ENCODE measurements around the gene SSBP2. TPM values are rescaled to one million over a fixed set of nuclear protein-coding genes. Genes with fewer than 3 reads are reported as not detected.
A peak's percentile ranks its signal among the peaks of the same experiment; 100 is the strongest.
"Not testable (repeated sequence)": the region's sequence is repeated elsewhere in the genome, so short reads cannot be mapped to it uniquely, and the experiment has no call there.

Gene SSBP2
- total RNA-seq, 1 donor from 2014 or later = 44.7 TPM

GRCh38 chr5:81630684-81631083 lies 120.2 kb downstream of the SSBP2 start:
- no peak for ATAC-seq
- intact Hi-C loops (cut with micrococcal nuclease) = no loop called here
- no peak for DNase-seq

GRCh38 chr5:81629986-81630385 lies 120.9 kb downstream of the SSBP2 start:
- intact Hi-C loops (cut with micrococcal nuclease) = no loop called here
- ATAC-seq = no peak
- DNase-seq = no peak

DNA sequence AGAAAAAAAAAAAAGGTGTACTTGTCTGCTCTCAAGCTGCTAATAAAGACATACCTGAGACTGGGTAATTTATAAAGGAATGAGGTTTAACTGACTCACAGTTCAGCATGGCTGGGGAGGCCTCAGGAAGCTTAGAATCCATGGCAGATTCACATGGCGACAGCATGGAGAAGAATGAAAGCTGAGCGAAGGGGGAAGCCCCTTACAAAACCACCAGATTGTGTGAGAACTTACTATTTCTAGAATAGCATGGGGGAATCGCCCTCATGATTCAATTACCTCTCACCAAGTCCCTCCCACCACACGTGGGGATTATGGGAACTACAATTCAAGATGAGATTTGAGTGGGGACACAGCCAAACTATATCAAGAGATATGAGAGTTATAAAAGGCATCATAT lies 122.8 kb downstream of the SSBP2 start:
- not testable (repeated sequence) for ATAC-seq

DNA sequence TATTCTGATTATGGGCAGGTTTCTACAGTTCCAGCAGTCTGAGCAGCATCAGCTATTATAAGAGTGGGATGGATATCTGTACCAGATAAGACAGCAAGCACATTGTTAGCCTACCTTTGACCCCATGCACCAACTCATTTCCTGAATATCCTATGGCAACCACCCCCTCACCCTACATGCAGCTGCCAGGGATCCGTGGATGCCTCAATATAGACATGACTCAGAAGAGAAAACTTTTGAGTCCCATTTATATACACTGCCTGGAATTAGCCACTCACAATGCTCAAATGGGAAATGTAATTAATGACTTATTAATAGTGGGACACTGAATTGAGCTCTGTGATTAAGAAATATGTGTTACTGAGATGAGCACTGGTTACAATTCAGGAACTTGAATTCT lies 124.4 kb downstream of the SSBP2 start:
- intact Hi-C loops (cut with micrococcal nuclease) = no loop called here
- DNase-seq (no peak), ATAC-seq (peak; percentile 48)

More for the DNA sequence above, 122.8 kb downstream of the SSBP2 start:
- intact Hi-C loops (cut with micrococcal nuclease); DNase-seq: not testable (repeated sequence)

DNA sequence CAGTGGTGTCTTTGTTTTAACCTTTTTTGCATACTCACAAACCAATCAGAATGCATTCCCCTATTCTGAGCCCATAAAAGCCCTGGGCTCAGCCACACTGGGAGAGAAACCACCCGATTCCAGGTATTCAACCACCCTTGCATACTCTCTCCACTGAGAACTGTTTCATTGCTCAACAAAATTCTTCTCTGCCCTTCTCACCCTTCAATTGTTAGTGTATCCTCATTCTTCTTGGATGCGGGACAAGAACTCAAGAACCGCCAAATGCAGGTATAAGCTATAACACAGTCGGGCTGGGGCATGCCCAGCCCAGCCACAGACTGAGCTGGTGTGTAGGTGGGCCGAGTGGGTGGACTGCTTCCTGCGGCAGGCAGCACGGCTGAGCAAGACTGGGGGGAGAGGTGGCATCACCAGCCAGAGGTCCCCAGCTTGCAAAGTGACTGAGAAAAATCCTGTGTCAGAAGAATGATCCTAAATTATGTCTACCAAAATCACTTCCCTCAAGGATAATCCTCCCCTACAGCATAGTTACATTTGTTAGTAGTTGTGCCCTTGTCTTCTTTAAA lies 141.0 kb downstream of the SSBP2 start:
- intact Hi-C loops (cut with micrococcal nuclease) = no loop called here
- DNase-seq (no peak), ATAC-seq (no peak)

DNA sequence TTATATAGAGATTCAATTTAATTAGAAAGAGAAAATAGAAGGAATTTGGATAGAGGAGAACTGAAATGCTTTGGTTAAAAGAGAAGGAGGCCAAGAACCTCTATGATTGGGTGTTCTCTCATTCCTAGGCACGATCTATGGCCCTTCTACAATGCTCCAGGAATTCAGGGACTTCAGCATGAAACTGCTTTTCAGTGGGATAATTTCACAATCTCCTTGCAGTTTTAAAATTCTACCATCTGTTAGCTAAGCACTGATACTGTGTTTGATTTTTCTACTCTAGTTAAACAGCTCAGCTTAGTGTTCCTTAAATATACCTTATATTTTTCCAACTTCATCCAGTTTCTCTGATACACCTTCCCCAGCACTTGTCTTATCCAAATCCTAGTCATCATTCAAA lies 141.9 kb downstream of the SSBP2 start:
- intact Hi-C loops (cut with micrococcal nuclease) = no loop called here
- DNase-seq (no peak), ATAC-seq (no peak)

GRCh38 chr5:81607693-81608092 lies 143.2 kb downstream of the SSBP2 start:
- ATAC-seq (no peak), DNase-seq (no peak)
- intact Hi-C loops (cut with micrococcal nuclease) = no loop called here

DNA sequence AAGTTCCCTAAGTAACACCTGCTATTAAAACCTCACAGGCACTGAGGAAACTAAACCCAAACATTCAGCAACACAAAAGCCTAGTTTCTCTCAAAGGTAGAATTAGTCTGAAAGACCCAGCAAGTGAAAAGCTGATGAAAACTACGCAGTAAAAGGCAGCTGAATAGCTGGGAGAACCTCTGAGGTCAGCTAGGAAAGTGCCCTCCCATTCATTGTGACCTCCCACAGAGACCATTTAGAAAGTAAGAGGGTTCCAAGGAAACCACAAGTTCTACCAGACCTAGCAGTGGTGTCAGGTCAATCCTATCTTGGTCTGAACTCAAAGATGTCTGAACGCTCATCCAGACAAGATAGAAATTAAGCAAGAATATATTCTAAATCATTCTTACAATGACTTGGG lies 144.7 kb downstream of the SSBP2 start:
- intact Hi-C loops (cut with micrococcal nuclease) = no loop called here
- DNase-seq = no peak
- no peak for ATAC-seq

- no peak for DNase-seq
- intact Hi-C loops (cut with micrococcal nuclease) = no loop called here
- no peak for ATAC-seq
Observed at GRCh38 chr5:81605299-81605698, 145.6 kb downstream of the SSBP2 start.

GRCh38 chr5:81604193-81604592 lies 146.7 kb downstream of the SSBP2 start:
- DNase-seq (no peak), ATAC-seq (no peak)
- intact Hi-C loops (cut with micrococcal nuclease) = no loop called here

DNA sequence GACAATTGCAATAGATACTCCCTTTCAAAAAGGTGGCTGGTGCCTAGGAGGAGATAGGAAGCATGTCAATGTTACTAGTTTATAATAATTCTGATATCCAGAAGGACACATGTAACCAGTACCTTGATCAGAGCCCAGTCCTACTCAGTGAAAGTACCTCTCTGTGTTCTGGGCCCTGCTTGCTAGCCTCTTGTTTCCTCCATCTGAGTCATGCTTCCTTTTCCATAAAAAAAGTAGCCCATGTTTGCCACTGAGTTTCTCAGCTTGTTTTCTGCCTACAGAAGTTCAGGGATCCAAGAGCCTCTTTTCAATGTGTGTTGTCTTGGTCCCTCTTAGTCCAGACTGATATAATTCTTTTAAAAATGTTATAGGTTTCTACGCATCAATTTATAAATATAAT lies 149.0 kb downstream of the SSBP2 start:
- ATAC-seq = no peak
- intact Hi-C loops (cut with micrococcal nuclease) = no loop called here
- no peak for DNase-seq

DNA sequence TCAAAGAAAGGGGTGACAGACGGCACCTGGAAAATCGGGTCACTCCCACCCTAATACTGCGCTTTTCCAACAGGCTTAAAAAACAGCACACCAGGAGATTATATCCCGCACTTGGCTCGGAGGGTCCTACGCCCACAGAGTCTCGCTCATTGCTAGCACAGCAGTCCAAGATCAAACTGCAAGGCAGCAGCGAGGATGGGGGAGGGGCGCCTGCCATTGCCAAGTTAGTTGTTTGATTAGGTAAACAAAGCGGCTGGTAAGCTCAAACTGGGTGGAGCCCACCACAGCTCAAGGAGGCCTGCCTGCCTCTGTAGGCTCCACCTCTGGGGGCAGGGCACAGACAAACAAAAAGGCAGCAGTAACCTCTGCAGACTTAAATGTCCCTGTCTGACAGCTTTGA lies 158.8 kb downstream of the SSBP2 start:
- DNase-seq; intact Hi-C loops (cut with micrococcal nuclease); ATAC-seq: not testable (repeated sequence)

DNA sequence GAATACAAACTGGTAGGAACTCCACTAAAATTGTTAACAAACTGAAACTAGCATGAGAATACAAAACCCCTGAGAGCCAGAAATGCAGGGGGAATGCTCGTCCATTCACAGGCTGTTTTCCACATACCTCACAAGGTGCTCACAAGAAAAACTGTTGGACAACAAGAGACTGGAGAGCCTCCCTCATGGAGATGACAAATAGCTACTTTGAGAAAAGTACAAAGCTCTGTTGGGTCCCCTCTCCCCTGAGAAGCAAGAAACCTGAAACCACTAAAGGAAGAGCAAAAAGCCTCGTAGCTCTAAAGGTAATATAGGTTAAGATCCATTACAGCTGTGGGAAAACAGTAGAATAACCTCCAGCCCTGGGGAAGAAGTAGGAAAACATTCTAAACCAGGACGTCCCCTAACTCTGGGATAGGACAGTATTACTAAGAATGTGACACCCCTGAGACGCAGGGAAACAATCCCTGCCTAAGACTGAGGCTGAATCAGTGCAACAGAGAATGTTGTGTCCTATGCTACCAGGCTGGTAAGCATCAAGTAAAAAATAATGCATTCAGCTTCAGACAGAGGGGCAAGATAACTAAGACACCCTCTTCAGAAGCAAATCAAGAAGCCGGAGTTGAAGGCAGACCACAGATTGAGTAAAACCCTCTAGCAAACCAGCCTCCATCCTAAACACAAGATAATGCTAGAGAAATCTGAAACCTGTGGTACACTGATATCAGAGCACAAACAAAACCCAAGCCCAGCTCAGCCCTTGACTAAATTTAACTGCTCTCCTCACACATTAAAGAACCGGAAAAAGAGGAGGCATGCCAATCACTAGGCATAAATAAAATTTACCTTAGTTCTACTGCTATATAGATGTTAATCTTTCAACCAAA lies 160.2 kb downstream of the SSBP2 start:
- ATAC-seq (peak; percentile 85), DNase-seq (no peak)
- intact Hi-C loops (cut with micrococcal nuclease) = no loop called here

- intact Hi-C loops (cut with micrococcal nuclease) = no loop called here
- peak; percentile 57 for ATAC-seq
- DNase-seq = no peak
Observed at GRCh38 chr5:81579262-81579924, 171.5 kb downstream of the SSBP2 start.

- intact Hi-C loops (cut with micrococcal nuclease) = no loop called here
- ATAC-seq (no peak), DNase-seq (no peak)
Observed at GRCh38 chr5:81577091-81577490, 173.8 kb downstream of the SSBP2 start.

DNA sequence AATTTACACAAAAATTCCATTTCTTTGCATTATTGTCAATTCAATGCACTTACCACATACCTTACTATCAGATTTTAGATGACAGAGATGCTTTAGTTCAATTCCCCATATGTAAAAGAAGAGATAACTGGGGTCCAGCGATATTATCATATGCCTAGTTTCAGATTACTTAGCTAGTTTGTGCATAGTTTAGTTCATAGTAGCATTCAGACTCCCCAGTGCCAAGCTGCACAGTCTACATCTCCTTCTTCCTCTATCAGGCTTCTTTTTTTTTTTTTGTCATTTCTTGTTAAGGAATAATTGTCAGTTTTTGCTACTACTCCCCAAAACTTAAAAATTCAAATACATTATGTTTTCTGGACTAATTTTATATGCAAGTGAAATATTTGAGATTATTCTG lies 175.0 kb downstream of the SSBP2 start:
- intact Hi-C loops (cut with micrococcal nuclease) = no loop called here
- ATAC-seq (no peak), DNase-seq (no peak)

DNA sequence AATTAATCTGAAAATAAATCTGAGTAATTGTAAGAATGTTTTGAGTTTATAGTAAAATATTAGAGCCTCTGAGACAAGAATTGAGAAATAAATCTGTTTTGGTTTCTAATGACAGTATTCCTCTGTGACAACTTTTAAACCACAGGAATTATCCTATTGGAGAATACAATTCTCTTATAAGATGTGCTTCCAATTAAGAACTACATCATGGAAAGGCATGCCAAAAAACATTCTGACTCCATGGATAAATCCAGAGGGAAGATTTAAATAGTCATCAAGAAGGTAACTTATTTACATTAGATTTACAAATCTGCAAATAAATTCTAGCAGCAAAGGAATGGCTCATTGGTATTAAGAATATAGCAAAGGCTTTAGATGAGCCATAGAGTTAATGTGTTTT lies 178.7 kb downstream of the SSBP2 start:
- DNase-seq = no peak
- intact Hi-C loops (cut with micrococcal nuclease) = no loop called here
- no peak for ATAC-seq

GRCh38 chr5:81558188-81558587 lies 192.7 kb downstream of the SSBP2 start:
- ATAC-seq (no peak), DNase-seq (no peak)
- intact Hi-C loops (cut with micrococcal nuclease) = no loop called here

- no peak for DNase-seq
- ATAC-seq = no peak
- intact Hi-C loops (cut with micrococcal nuclease) = no loop called here
Observed at GRCh38 chr5:81556809-81557208, 194.1 kb downstream of the SSBP2 start.

DNA sequence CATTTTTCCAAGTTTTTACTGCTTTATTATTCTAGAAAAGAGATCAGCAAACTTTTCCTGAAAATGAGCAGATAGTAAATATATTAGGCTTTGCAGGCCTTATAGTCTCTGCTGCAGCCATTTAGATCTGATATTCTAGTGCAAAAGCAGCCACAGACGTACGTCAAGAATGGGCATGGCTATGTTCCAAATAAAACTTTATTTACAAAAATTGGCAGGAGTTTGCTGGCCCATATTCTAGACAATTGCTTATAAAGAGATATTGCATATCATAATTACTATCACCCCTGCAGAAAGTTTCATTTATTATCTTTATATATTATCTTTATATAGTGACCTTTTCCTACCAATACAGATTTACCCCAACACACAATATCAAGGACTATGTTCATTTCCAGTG lies 195.0 kb downstream of the SSBP2 start:
- intact Hi-C loops (cut with micrococcal nuclease) = no loop called here
- DNase-seq (no peak), ATAC-seq (no peak)

Data from left ventricle myocardium superior (tissue), 1 donor.